ENCODE results near the gene ANKRD26. TPM values are rescaled to one million over a fixed set of nuclear protein-coding genes. Genes with fewer than 3 reads are reported as not detected.

The ANKRD26 gene

Small RNA genes within 50 kb of the gene (small RNA-seq; reads per million reads assigned to genes)
- gene RNU6-490P (ENCODE audit: insufficient read depth) = not detected
